GM12874 (cell line): ENCODE measurements around the gene GCNT3.

Source experiments
- TF ChIP-seq, protein P1 (sequence below): IDR thresholded peaks from 2 replicates; pipeline ENCODE4 v1.5.1; 2011; ENCODE audit warnings: low read depth, mild to moderate bottlenecking, control low read depth, low read length, moderate library complexity; ENCODE audit not compliant: insufficient read depth

The GCNT3 gene

DNA sequence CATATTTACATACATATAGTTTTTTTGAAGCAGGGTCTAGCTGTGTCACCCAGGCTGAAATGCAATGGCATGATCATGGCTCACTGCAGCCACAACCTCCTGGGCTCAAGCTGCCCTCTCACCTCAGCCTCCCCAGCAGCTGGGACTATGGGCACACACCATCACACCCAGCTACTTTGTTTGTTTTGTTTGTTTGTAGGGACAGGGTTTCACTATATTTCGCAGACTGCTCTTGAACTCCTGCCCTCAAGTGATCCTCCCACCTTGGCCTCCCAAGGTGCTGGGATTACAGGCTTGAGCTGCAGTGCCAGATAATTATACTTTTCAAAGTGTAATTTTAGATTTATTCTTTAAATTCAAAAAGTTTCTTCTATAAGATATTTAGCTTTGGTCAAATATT lies 35.5 kb downstream of the GCNT3 start:
- TF ChIP-seq, protein P1, sequence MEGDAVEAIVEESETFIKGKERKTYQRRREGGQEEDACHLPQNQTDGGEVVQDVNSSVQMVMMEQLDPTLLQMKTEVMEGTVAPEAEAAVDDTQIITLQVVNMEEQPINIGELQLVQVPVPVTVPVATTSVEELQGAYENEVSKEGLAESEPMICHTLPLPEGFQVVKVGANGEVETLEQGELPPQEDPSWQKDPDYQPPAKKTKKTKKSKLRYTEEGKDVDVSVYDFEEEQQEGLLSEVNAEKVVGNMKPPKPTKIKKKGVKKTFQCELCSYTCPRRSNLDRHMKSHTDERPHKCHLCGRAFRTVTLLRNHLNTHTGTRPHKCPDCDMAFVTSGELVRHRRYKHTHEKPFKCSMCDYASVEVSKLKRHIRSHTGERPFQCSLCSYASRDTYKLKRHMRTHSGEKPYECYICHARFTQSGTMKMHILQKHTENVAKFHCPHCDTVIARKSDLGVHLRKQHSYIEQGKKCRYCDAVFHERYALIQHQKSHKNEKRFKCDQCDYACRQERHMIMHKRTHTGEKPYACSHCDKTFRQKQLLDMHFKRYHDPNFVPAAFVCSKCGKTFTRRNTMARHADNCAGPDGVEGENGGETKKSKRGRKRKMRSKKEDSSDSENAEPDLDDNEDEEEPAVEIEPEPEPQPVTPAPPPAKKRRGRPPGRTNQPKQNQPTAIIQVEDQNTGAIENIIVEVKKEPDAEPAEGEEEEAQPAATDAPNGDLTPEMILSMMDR: no peak

DNA sequence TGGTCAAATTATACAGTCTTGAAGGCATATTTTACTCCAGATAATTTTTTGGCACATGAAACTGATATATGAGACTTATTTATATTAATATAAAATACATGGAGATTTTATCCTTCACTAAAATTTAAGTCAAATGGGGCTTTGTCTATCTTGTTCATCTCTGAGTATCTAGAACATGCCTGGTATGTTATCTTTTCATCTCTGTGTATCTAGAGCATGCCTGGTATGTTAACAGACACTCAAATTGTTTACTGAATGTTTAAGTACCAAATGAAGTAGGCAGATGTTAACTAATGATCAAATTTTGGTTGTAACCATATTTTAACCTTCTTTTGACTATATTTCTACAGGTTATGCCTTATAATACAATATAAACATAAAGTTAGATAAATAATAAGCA lies 38.0 kb downstream of the GCNT3 start:
- TF ChIP-seq, protein P1: no peak

DNA sequence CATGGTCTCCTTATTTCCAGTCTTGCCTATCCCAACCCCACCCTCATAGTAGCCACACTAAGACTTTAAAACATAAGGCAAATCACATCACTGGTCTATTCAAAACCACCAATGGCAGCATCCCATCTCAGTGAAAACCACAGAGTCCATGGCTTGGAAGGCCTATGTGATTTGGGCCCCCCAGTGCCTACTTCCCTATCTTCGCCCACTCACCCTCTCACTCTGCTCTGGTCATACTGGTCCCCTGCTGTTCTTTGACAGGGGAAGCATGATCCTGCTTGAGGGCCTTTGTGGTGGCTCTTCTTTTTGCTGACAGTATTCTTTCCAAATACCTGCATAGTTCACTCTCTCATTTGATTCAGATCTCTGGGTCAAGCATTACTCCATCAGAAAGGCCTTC lies 42.5 kb downstream of the GCNT3 start:
- TF ChIP-seq, protein P1: no peak

DNA sequence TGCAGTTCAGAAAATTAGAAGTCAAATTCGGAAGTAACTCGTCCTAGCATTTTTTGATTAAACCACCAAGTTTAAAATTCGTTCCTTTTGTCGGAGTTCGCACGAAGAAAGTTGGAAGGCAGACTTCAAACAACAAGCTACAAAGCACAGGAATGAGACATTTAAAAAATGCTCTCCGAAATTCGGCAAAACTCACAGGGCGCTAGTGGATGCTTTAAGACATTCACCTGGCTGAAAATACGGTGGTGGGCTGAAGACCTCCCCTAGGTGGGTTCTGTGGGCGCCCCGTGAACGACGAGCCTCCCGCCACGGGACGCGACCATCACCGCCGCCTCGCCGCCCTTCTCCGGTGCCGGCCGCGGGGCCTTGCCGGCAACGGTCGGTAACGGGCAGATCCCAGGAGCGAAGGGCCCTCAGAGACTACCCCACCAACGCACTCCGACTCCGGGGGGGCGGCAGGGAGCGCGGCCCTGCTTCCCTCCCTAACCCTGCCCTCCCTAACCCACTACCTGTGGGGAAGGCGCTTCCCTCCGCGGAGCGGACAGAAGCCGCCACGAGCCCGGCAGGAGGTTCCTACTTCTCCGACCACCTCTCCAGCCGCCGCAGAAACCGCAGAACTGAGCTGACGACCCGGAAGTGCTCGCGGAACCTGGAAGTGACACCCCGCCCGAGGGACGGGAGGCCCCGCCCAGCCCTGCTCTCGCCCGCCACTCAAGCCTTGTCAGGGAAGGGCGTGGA lies 45.5 kb downstream of the GCNT3 start, which contains the start of gene GTF2A2:
Gene GTF2A2 (minus strand): TSS at position 619 of the 738 bp plus-strand sequence. CDS start 5,238 bp downstream, outside the sequence.
- TF ChIP-seq, protein P1: no peak

DNA sequence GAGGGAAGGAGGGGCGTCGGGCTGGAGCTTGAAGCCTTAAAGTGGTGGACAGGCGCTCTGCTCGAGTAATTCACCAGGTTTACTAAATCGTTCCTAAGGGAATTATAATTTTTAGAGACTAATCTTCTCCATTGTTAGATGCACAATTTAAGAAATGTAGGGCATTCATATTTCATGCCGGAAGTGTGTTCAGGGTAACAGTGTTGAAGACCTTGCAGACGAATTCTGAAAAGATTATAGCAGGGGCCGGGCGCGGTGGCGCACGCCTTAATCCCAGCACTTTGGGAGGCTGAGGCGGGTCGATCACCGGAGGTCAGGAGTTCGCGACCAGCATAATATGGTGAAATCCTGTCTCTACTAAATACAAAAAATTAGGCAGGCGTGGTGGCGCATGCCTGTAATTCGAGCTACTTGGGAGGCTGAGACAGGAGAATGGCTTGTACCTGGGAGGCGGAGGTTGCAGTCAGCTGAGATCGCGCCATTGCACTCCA lies 46.1 kb downstream of the GCNT3 start:
- TF ChIP-seq, protein P1: no peak

DNA sequence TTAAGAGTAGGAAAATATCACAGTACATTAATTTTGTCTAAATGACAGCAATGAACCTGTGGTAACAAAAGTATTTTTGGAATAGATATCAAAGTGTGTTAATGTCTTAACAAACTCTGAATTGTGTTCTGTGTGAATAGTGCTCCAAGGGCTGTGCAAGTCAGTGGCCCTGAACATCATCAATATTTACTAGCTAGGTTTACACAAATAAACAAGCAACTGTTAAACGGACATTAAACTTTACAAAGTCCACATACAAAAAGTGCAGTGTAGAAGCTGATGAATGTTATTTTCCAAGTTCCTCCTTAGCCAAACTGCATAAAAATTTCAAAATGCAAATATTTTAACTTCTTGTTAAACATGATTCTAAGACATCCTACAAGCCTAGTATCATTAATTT lies 47.8 kb downstream of the GCNT3 start:
- TF ChIP-seq, protein P1: no peak

DNA sequence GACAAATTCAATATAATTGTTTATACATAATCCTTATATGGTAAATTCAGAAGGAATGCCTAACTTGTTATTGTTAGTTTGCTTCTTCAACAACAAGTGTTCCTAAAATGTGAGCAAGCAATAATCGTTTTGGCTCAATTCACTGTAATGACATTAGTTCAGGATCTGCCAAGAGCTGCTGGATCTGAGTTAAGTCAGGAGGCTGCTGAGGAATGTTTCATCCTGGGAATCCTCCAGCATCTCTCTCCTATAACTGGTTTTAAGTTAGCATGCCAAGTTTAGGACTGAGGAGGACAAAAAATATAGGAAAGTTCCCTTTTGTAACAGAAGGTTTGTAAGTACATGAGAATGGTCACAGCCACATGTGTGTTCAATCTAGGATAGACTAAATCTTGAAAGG lies 50.7 kb downstream of the GCNT3 start:
- TF ChIP-seq, protein P1: no peak
